ENCODE measurements around the gene CNTNAP2. TPM values are rescaled to one million over a fixed set of nuclear protein-coding genes. Genes with fewer than 3 reads are reported as not detected.
"Not testable (repeated sequence)": the region's sequence is repeated elsewhere in the genome, so short reads cannot be mapped to it uniquely, and the experiment has no call there.

CNTNAP2 gene
- total RNA-seq, 1 experiment from 2014 or later, result 64.5 TPM

GRCh38 chr7:147798001-147798400 lies 1681.4 kb downstream of the CNTNAP2 start:
- H2BK12ac ChIP-seq (ENCODE audit: insufficient read length, low read depth, low read length), result no peak overlapping the region
- H2AFZ ChIP-seq (ENCODE audit: low read length), result no peak overlapping the region
- TF ChIP-seq CTCF (conservative IDR thresholded peaks at IDR 0.05), result no peak

GRCh38 chr7:147801762-147802161 lies 1685.2 kb downstream of the CNTNAP2 start:
- H2BK20ac ChIP-seq (ENCODE audit: low read depth, low read length, poor library complexity, severe bottlenecking); H3K4me3 Mint-ChIP-seq; H3K9ac ChIP-seq (ENCODE audit: extremely low read depth, insufficient read length, low read length); H3K18ac ChIP-seq (ENCODE audit: insufficient read length, low read depth, low read length); H3K4me2 ChIP-seq (ENCODE audit: insufficient read depth, insufficient read length, low read length); H2BK15ac ChIP-seq (ENCODE audit: low read depth, low read length); H3K36me3 Mint-ChIP-seq (ENCODE audit: insufficient read depth in 1 of 3, low read depth in 3 of 3); H2AFZ ChIP-seq (ENCODE audit: low read length); H3K4me1 Mint-ChIP-seq; H2AK5ac ChIP-seq (ENCODE audit: insufficient read length, low read length); H3K14ac ChIP-seq (ENCODE audit: insufficient read depth, low read length); H4K20me1 ChIP-seq (ENCODE audit: control insufficient read depth, insufficient read depth, insufficient read length); H3K23ac ChIP-seq (ENCODE audit: insufficient read length, low read depth, low read length); H3K23me2 ChIP-seq (ENCODE audit: insufficient read length, low read depth, low read length, poor library complexity, severe bottlenecking); H2BK5ac ChIP-seq (ENCODE audit: insufficient read length, low read length); H3K4ac ChIP-seq (ENCODE audit: low read depth, low read length); H4K8ac ChIP-seq (replicated peaks; ENCODE audit: insufficient read length, low read depth, low read length); H3K4me1 ChIP-seq (ENCODE audit: insufficient read depth, low read length); H3K27ac ChIP-seq (ENCODE audit: insufficient read length, low read depth, low read length); H3K56ac ChIP-seq (ENCODE audit: insufficient read length, low read depth, low read length); H2BK120ac ChIP-seq (ENCODE audit: low read depth, low read length, poor library complexity, severe bottlenecking); H3K79me2 ChIP-seq (ENCODE audit: insufficient read depth, low read length); H3K27ac Mint-ChIP-seq; H3K9me3 ChIP-seq (ENCODE audit: control insufficient read depth, low read depth, low read length); H3K27me3 Mint-ChIP-seq (ENCODE audit: low read depth); H3K79me1 ChIP-seq (ENCODE audit: insufficient read depth, low read depth, low read length, poor library complexity, severe bottlenecking); H2BK12ac ChIP-seq (ENCODE audit: insufficient read length, low read depth, low read length); H4K5ac ChIP-seq (ENCODE audit: insufficient read length, low read depth, low read length); H3T11ph ChIP-seq (ENCODE audit: low read length); H4K91ac ChIP-seq (ENCODE audit: insufficient read length, low read depth, low read length); DNase-seq; H3K27me3 ChIP-seq (ENCODE audit: insufficient read depth, low read length): not testable (repeated sequence)
- peaks cover 0 to 12% of the 10 kb centered on the region in 2 experiments; a peak in 2 of 5 replicates for H3K9me3 Mint-ChIP-seq
- no CpG with 5 or more reads among the region's 30 CpGs for WGBS (ENCODE audit: extremely low coverage, insufficient read length, low lambda C conversion rate)

More at GRCh38 chr7:147798001-147798400, 1681.4 kb downstream of the CNTNAP2 start:
- H2BK20ac ChIP-seq (ENCODE audit: low read depth, low read length, poor library complexity, severe bottlenecking), result no peak overlapping the region
- no peaks in the 10 kb centered on the region for H3K79me2 ChIP-seq (ENCODE audit: insufficient read depth, low read length)
- no peak for DNase-seq
- H3K36me3 Mint-ChIP-seq (ENCODE audit: insufficient read depth in 1 of 3, low read depth in 3 of 3), result 0 out of 7 replicates have a peak, but pooled peaks cover 0 to 1% (median 0%) of the 10 kb centered on the region in 3 experiments
- peaks cover 0 to 3% of the 10 kb centered on the region in 2 experiments; a peak in 2 of 5 replicates for H3K9me3 Mint-ChIP-seq
- H2AK5ac ChIP-seq (ENCODE audit: insufficient read length, low read length), result no peak overlapping the region
- H3K4ac ChIP-seq (ENCODE audit: low read depth, low read length), result no peak overlapping the region
- no peak overlapping the region for H4K5ac ChIP-seq (ENCODE audit: insufficient read length, low read depth, low read length)
- no peak overlapping the region for H3K56ac ChIP-seq (ENCODE audit: insufficient read length, low read depth, low read length)
- H3K23ac ChIP-seq (ENCODE audit: insufficient read length, low read depth, low read length), result no peak overlapping the region
- H4K91ac ChIP-seq (ENCODE audit: insufficient read length, low read depth, low read length), result no peak overlapping the region
- no peak overlapping the region for H3K9ac ChIP-seq (ENCODE audit: extremely low read depth, insufficient read length, low read length)
- no peaks in the 10 kb centered on the region for H3K79me1 ChIP-seq (ENCODE audit: insufficient read depth, low read depth, low read length, poor library complexity, severe bottlenecking)
- H2BK120ac ChIP-seq (ENCODE audit: low read depth, low read length, poor library complexity, severe bottlenecking), result no peak overlapping the region
- H3K4me2 ChIP-seq (ENCODE audit: insufficient read depth, insufficient read length, low read length), result no peak overlapping the region
- H2BK15ac ChIP-seq (ENCODE audit: low read depth, low read length), result no peak overlapping the region
- H3K23me2 ChIP-seq (ENCODE audit: insufficient read length, low read depth, low read length, poor library complexity, severe bottlenecking), result no peaks in the 10 kb centered on the region
- H3K27me3 Mint-ChIP-seq (ENCODE audit: low read depth), result no peaks in the 10 kb centered on the region
- peaks cover 6 to 9% of the 10 kb centered on the region in 2 experiments for H3K4me1 Mint-ChIP-seq
- H3K18ac ChIP-seq (ENCODE audit: insufficient read length, low read depth, low read length), result no peak overlapping the region
- WGBS (ENCODE audit: extremely low coverage, insufficient read length, low lambda C conversion rate), result no CpG with 5 or more reads among the region's 5 CpGs
- H4K8ac ChIP-seq (replicated peaks; ENCODE audit: insufficient read length, low read depth, low read length), result no peak overlapping the region
- H3K14ac ChIP-seq (ENCODE audit: insufficient read depth, low read length), result no peak overlapping the region
- no peak overlapping the region for H3T11ph ChIP-seq (ENCODE audit: low read length)
- no peak overlapping the region for H3K27ac ChIP-seq (ENCODE audit: insufficient read length, low read depth, low read length)
- no peak overlapping the region for H2BK5ac ChIP-seq (ENCODE audit: insufficient read length, low read length)
- H3K27me3 ChIP-seq (ENCODE audit: insufficient read depth, low read length), result no peaks in the 10 kb centered on the region
- H3K27ac Mint-ChIP-seq, result no peak overlapping the region
- no peak overlapping the region for H3K4me3 Mint-ChIP-seq
- H3K9me3 ChIP-seq (ENCODE audit: control insufficient read depth, low read depth, low read length), result no peaks in the 10 kb centered on the region
- H3K4me1 ChIP-seq (ENCODE audit: insufficient read depth, low read length), result no peaks in the 10 kb centered on the region
- H4K20me1 ChIP-seq (ENCODE audit: control insufficient read depth, insufficient read depth, insufficient read length), result no peaks in the 10 kb centered on the region
